Testis (tissue), 3 donors: ENCODE results near the gene EPS8L3. TPM values are rescaled to one million over a fixed set of nuclear protein-coding genes. Genes with fewer than 3 reads are reported as not detected.
A peak's percentile ranks its signal among the peaks of the same experiment; 100 is the strongest.

Experiments used
- DNase-seq: peaks from one replicate; pipeline ENCODE4 v3.0.0-alpha.2; 2019
- H3K27ac ChIP-seq, 2 donors: fragments of 200-600 bp; sonication (generic); one replicate each; pipeline ENCODE4 v1.5.1; 2019
- H3K27me3 ChIP-seq: fragments of 200-600 bp; sonication (generic); one replicate; pipeline ENCODE4 v1.5.1; 2019
- H3K36me3 ChIP-seq: fragments of 200-600 bp; sonication (generic); one replicate; pipeline ENCODE4 v1.5.1; 2017; ENCODE audit warnings: low read depth; ENCODE audit errors: missing control alignments
- H3K4me1 ChIP-seq: fragments of 200-600 bp; sonication (generic); one replicate; pipeline ENCODE4 v1.5.1; 2019
- H3K4me3 ChIP-seq, 2 donors: fragments of 200-600 bp; sonication (generic); one replicate each; pipeline ENCODE4 v1.5.1; 2017 to 2019
- H3K9me3 ChIP-seq: fragments of 200-600 bp; sonication (generic); one replicate; pipeline ENCODE4 v1.5.1; 2017
- CTCF ChIP-seq, 3 experiments: fragments of 450-650 bp in 2 of 3; fragments of 200-600 bp in 1 of 3; sonication (generic) in 1 of 3; IDR thresholded peaks; one replicate each; pipeline ENCODE4 v1.5.1; 2016 to 2019; ENCODE audit warnings: antibody characterized with exemption in 3 of 3, mild to moderate bottlenecking in 2 of 3, moderate library complexity in 1 of 3
- POLR2A ChIP-seq: fragments of 450-650 bp; IDR thresholded peaks from one replicate; pipeline ENCODE4 v1.6.1; 2017; ENCODE audit warnings: antibody characterized with exemption, mild to moderate bottlenecking, moderate library complexity
- WGBS, 2 donors: methylation state at CpG; one replicate each; pipeline ENCODE4 v1.1.5; 2018; 5-methylcytosine and 5-hydroxymethylcytosine counted together
- intact Hi-C: fragments of 100-400 bp; cut with DNase I; formaldehyde crosslinking; loops from one replicate; pipeline ENCODE4 v1.15.1; 2023; ENCODE audit warnings: low total_unique reads
- polyA plus RNA-seq: library from polyadenylated mRNA; stranded (reverse); fragments of 350-450 nt; fragmentation: Illumina TruSeq; extraction: RNeasy Lipid Tissue Mini Kit (QIAGEN cat#74804); gene quantifications from one replicate; pipeline ENCODE4 v1.2.3, GENCODE V29; 2014; ENCODE audit warnings: low read depth, low replicate concordance; ENCODE audit not compliant: insufficient read depth
- total RNA-seq, 2 donors: library from RNA; depleted of rRNA; stranded (reverse); fragments of >200 nt; gene quantifications; one replicate each; pipeline ENCODE4 v1.2.3, GENCODE V29; 2016

Gene EPS8L3
- total and polyA plus RNA-seq, 3 donors from 2014 or later: 3.3 to 7.7 (median 7.2) TPM

GRCh38 chr1:109785446-109786111 lies 21.9 kb upstream of the EPS8L3 start:
- Histone ChIP-seq H3K27ac (no peak overlapping the region), H3K4me3 (no peak overlapping the region), H3K27me3 (no peaks in the 10 kb centered on the region), H3K4me1 (peaks cover 2% of the 10 kb centered on the region), H3K9me3 (no peaks in the 10 kb centered on the region), H3K36me3 (no peaks in the 10 kb centered on the region)
- peak; percentile 10 for DNase-seq
- 61 to 85% methylated on average over 4 of the region's 4 CpGs for WGBS, 2 donors
- intact Hi-C loops: no loop called here
- TF ChIP-seq POLR2A (no peak), CTCF (IDR thresholded peaks at IDR 0.05) (no peak)

GRCh38 chr1:109784551-109785252 lies 21.0 kb upstream of the EPS8L3 start:
- no peaks in the 10 kb centered on the region for H3K27me3 ChIP-seq
- H3K27ac ChIP-seq: no peak overlapping the region
- peaks cover 2% of the 10 kb centered on the region for H3K4me1 ChIP-seq
- 71 to 88% methylated on average over 4 to 5 of the region's 5 CpGs for WGBS, 2 donors
- no peaks in the 10 kb centered on the region for H3K9me3 ChIP-seq
- no peaks in the 10 kb centered on the region for H3K36me3 ChIP-seq
- H3K4me3 ChIP-seq: no peak overlapping the region
- DNase-seq: no peak
- TF ChIP-seq POLR2A (no peak), CTCF (IDR thresholded peaks at IDR 0.05) (no peak)
- intact Hi-C loops: no loop called here

GRCh38 chr1:109783436-109783835 lies 19.7 kb upstream of the EPS8L3 start:
- Histone ChIP-seq H3K9me3 (no peaks in the 10 kb centered on the region), H3K36me3 (no peaks in the 10 kb centered on the region), H3K27ac (no peak overlapping the region), H3K27me3 (no peaks in the 10 kb centered on the region), H3K4me1 (peaks cover 2% of the 10 kb centered on the region), H3K4me3 (no peak overlapping the region)
- no peak for DNase-seq
- intact Hi-C loops: no loop called here
- WGBS, 2 donors: 66 to 76% methylated on average over 8 of the region's 8 CpGs
- TF ChIP-seq CTCF (IDR thresholded peaks at IDR 0.05) (no peak), POLR2A (no peak)

GRCh38 chr1:109782927-109783326 lies 19.2 kb upstream of the EPS8L3 start:
- H3K4me1 ChIP-seq: peaks cover 2% of the 10 kb centered on the region

More at GRCh38 chr1:109782927-109783326, 19.2 kb upstream of the EPS8L3 start:
- H3K9me3 ChIP-seq: no peaks in the 10 kb centered on the region
- intact Hi-C loops: no loop called here
- no peak for DNase-seq
- H3K4me3 ChIP-seq: no peak overlapping the region
- peak overlapping the region in 1 of 2 donors; percentile 19 for H3K27ac ChIP-seq
- 94 to 100% methylated on average over 4 of the region's 4 CpGs for WGBS, 2 donors
- no peaks in the 10 kb centered on the region for H3K27me3 ChIP-seq
- no peaks in the 10 kb centered on the region for H3K36me3 ChIP-seq
- TF ChIP-seq POLR2A (no peak), CTCF (IDR thresholded peaks at IDR 0.05) (no peak)
